Stimulated activated CD8-positive, alpha-beta memory T cell treated with anti-CD3 and anti-CD28 coated beads, Interleukin-7, amount 100 ng/mL, for 48 hours (primary cell): Measurements from ENCODE around the gene OR6C75.
"Not testable (repeated sequence)": the region's sequence is repeated elsewhere in the genome, so short reads cannot be mapped to it uniquely, and the experiment has no call there.

Experiments
- DNase-seq, 2 donors: peaks; one replicate each; pipeline ENCODE4 v3.0.0-alpha.2; 2020; ENCODE audit warnings: low read depth in 1 of 2; ENCODE audit errors: extremely low read depth in 1 of 2

OR6C75 gene

GRCh38 chr12:55362675-55363074 lies at the start of gene OR6C75:
Gene OR6C75, plus strand, starts transcription at chr12:55362975. Its CDS starts 2,136 bp downstream, at chr12:55365111.
- DNase-seq: no peak

GRCh38 chr12:55314043-55314442 lies 48.7 kb upstream of the OR6C75 start, which contains the start of gene OR6C1:
Gene OR6C1, plus strand, starts transcription at chr12:55314343. Its CDS starts 6,257 bp downstream, at chr12:55320600.
- DNase-seq: no peak

GRCh38 chr12:55320201-55320600 lies 42.6 kb upstream of the OR6C75 start:
- no peak for DNase-seq

- DNase-seq: not testable (repeated sequence)
Observed at GRCh38 chr12:55325801-55326200, 37.0 kb upstream of the OR6C75 start.

- DNase-seq: no peak
Observed at GRCh38 chr12:55330446-55330845, 32.3 kb upstream of the OR6C75 start, which contains the start of gene OR6C3. Gene OR6C3, plus strand, starts transcription at chr12:55330746. Its CDS starts 955 bp downstream, at chr12:55331701.

GRCh38 chr12:55336002-55336401 lies 26.8 kb upstream of the OR6C75 start:
- DNase-seq: no peak

GRCh38 chr12:55355338-55355737 lies 7.4 kb upstream of the OR6C75 start:
- not testable (repeated sequence) for DNase-seq

- DNase-seq: no peak
Observed at GRCh38 chr12:55365086-55365485, 2.3 kb downstream of the OR6C75 start.

GRCh38 chr12:55372521-55372920 lies 9.7 kb downstream of the OR6C75 start:
- no peak for DNase-seq

GRCh38 chr12:55385891-55386290 lies 23.1 kb downstream of the OR6C75 start:
- no peak for DNase-seq

- no peak for DNase-seq
Observed at GRCh38 chr12:55392032-55392795, 29.4 kb downstream of the OR6C75 start.

- DNase-seq: no peak
Observed at GRCh38 chr12:55396326-55396725, 33.6 kb downstream of the OR6C75 start.

GRCh38 chr12:55400229-55400628 lies 37.5 kb downstream of the OR6C75 start, which contains the start of gene OR6C65:
Gene OR6C65, plus strand, starts transcription at chr12:55400529. Its CDS starts 0 bp downstream, at chr12:55400529.
- DNase-seq: no peak

- DNase-seq: no peak
Observed at GRCh38 chr12:55407866-55408265, 45.1 kb downstream of the OR6C75 start.

GRCh38 chr12:55409133-55409532 lies 46.4 kb downstream of the OR6C75 start:
- DNase-seq: not testable (repeated sequence)

GRCh38 chr12:55412138-55412537 lies 49.4 kb downstream of the OR6C75 start:
- DNase-seq: not testable (repeated sequence)

GRCh38 chr12:55413498-55414388 lies 51.0 kb downstream of the OR6C75 start:
- DNase-seq: not testable (repeated sequence)

- DNase-seq: not testable (repeated sequence)
Observed at GRCh38 chr12:55414396-55414823, 51.6 kb downstream of the OR6C75 start.

GRCh38 chr12:55414889-55415288 lies 52.1 kb downstream of the OR6C75 start:
- DNase-seq: not testable (repeated sequence)

- no peak for DNase-seq
Observed at GRCh38 chr12:55416961-55417360, 54.2 kb downstream of the OR6C75 start.
